ENCODE data around the gene MYL11. TPM values are rescaled to one million over a fixed set of nuclear protein-coding genes. Genes with fewer than 3 reads are reported as not detected.
A peak's percentile ranks its signal among the peaks of the same experiment; 100 is the strongest.

Gene MYL11
- total and polyA plus RNA-seq, 2 experiments from 2014 or later: 2.1 TPM; not detected in 1

- H3K4me2 ChIP-seq (ENCODE audit: unreplicated experiment): no peak overlapping the region
- in situ Hi-C loops (cut with MboI): no loop called here
Measured at GRCh38 chr16:30348113-30348512, 26.5 kb upstream of the MYL11 start.

GRCh38 chr16:30348929-30349328 is 25.7 kb upstream of the MYL11 start:
- Histone ChIP-seq H3K9me2 (ENCODE audit: insufficient read depth) (no peaks in the 10 kb centered on the region), H3K27me3 (replicated peaks; ENCODE audit: insufficient read depth) (no peaks in the 10 kb centered on the region), H3K79me2 (ENCODE audit: insufficient read depth) (peaks cover 21% of the 10 kb centered on the region), H3K9ac (no peak overlapping the region), H3K36me3 (ENCODE audit: low read depth) (peaks cover 13% of the 10 kb centered on the region; the same call in 1 of the 2 replicates), H2AFZ (no peak overlapping the region), H3F3A (ENCODE audit: insufficient read depth) (peaks cover 17% of the 10 kb centered on the region), H3K4me3 (no peak overlapping the region), H3K4me1 (ENCODE audit: insufficient read depth) (peaks cover 15% of the 10 kb centered on the region), H3K9me3 (ENCODE audit: low read depth) (no peaks in the 10 kb centered on the region), H4K20me1 (ENCODE audit: insufficient read depth) (no peaks in the 10 kb centered on the region), H3K4me2 (ENCODE audit: unreplicated experiment) (no peak overlapping the region), H3K27ac (no peak overlapping the region)
- 99% methylated on average over 7 of the region's 7 CpGs for WGBS, 2 experiments (ENCODE audit: low coverage in 1 of 2, low lambda C conversion rate in 2 of 2, missing lambda C conversion rate in 2 of 2)
- no peak for TF ChIP-seq EZH2phosphoT487 (IDR thresholded peaks at IDR 0.05; ENCODE audit: insufficient read depth, low read depth)
- no peak for TF ChIP-seq EZH2 (IDR thresholded peaks at IDR 0.05; ENCODE audit: insufficient read depth, poor library complexity, severe bottlenecking)
- DNase-seq: no peak
- in situ Hi-C loops (cut with MboI): no loop called here

More at GRCh38 chr16:30348113-30348512, 26.5 kb upstream of the MYL11 start:
- Histone ChIP-seq H3K9ac (no peak overlapping the region), H3K4me1 (ENCODE audit: insufficient read depth) (peaks cover 12% of the 10 kb centered on the region), H3K36me3 (ENCODE audit: low read depth) (peaks cover 13% of the 10 kb centered on the region; the same call in 1 of the 2 replicates), H3K4me3 (no peak overlapping the region), H3K79me2 (ENCODE audit: insufficient read depth) (peaks cover 14% of the 10 kb centered on the region), H2AFZ (no peak overlapping the region), H3K27me3 (replicated peaks; ENCODE audit: insufficient read depth) (no peaks in the 10 kb centered on the region), H3K9me2 (ENCODE audit: insufficient read depth) (no peaks in the 10 kb centered on the region), H4K20me1 (ENCODE audit: insufficient read depth) (no peaks in the 10 kb centered on the region), H3K27ac (no peak overlapping the region), H3F3A (ENCODE audit: insufficient read depth) (peaks cover 17% of the 10 kb centered on the region), H3K9me3 (ENCODE audit: low read depth) (no peaks in the 10 kb centered on the region)
- no peak for DNase-seq
- no peak for TF ChIP-seq EZH2phosphoT487 (IDR thresholded peaks at IDR 0.05; ENCODE audit: insufficient read depth, low read depth)
- TF ChIP-seq EZH2 (IDR thresholded peaks at IDR 0.05; ENCODE audit: insufficient read depth, poor library complexity, severe bottlenecking): no peak
- 95 to 98% methylated on average over 8 of the region's 8 CpGs for whole genome bisulfite sequencing, 2 experiments (ENCODE audit: low coverage in 1 of 2, low lambda C conversion rate in 2 of 2, missing lambda C conversion rate in 2 of 2)

GRCh38 chr16:30349675-30350074 is 24.9 kb upstream of the MYL11 start:
- H3K4me1 ChIP-seq (ENCODE audit: insufficient read depth): peaks cover 19% of the 10 kb centered on the region
- DNase-seq: no peak
- in situ Hi-C loops (cut with MboI): no loop called here
- no peak overlapping the region for H3K9ac ChIP-seq
- H3K9me2 ChIP-seq (ENCODE audit: insufficient read depth): no peaks in the 10 kb centered on the region
- no peak overlapping the region for H3K4me3 ChIP-seq
- no peak overlapping the region for H3K27ac ChIP-seq
- no peaks in the 10 kb centered on the region for H4K20me1 ChIP-seq (ENCODE audit: insufficient read depth)
- peaks cover 17% of the 10 kb centered on the region for H3F3A ChIP-seq (ENCODE audit: insufficient read depth)
- H2AFZ ChIP-seq: no peak overlapping the region
- H3K9me3 ChIP-seq (ENCODE audit: low read depth): no peaks in the 10 kb centered on the region
- no peak overlapping the region for H3K4me2 ChIP-seq (ENCODE audit: unreplicated experiment)
- no peak for TF ChIP-seq EZH2 (IDR thresholded peaks at IDR 0.05; ENCODE audit: insufficient read depth, poor library complexity, severe bottlenecking)
- TF ChIP-seq EZH2phosphoT487 (IDR thresholded peaks at IDR 0.05; ENCODE audit: insufficient read depth, low read depth): no peak
- H3K79me2 ChIP-seq (ENCODE audit: insufficient read depth): peaks cover 29% of the 10 kb centered on the region
- 87 to 91% methylated on average over 3 of the region's 3 CpGs for WGBS, 2 experiments (ENCODE audit: low coverage in 1 of 2, low lambda C conversion rate in 2 of 2, missing lambda C conversion rate in 2 of 2)
- H3K36me3 ChIP-seq (ENCODE audit: low read depth): peaks cover 13% of the 10 kb centered on the region; the same call in 1 of the 2 replicates
- no peaks in the 10 kb centered on the region for H3K27me3 ChIP-seq (replicated peaks; ENCODE audit: insufficient read depth)

- Histone ChIP-seq H3K27me3 (replicated peaks; ENCODE audit: insufficient read depth) (no peaks in the 10 kb centered on the region), H3K4me2 (ENCODE audit: unreplicated experiment) (no peak overlapping the region), H3F3A (ENCODE audit: insufficient read depth) (peaks cover 17% of the 10 kb centered on the region), H3K9ac (no peak overlapping the region), H3K36me3 (ENCODE audit: low read depth) (peaks cover 13% of the 10 kb centered on the region; the same call in 1 of the 2 replicates), H3K4me3 (no peak overlapping the region), H3K4me1 (ENCODE audit: insufficient read depth) (peaks cover 19% of the 10 kb centered on the region), H3K79me2 (ENCODE audit: insufficient read depth) (peaks cover 33% of the 10 kb centered on the region), H3K27ac (no peak overlapping the region), H3K9me3 (ENCODE audit: low read depth) (no peaks in the 10 kb centered on the region), H3K9me2 (ENCODE audit: insufficient read depth) (no peaks in the 10 kb centered on the region), H4K20me1 (ENCODE audit: insufficient read depth) (no peaks in the 10 kb centered on the region), H2AFZ (no peak overlapping the region)
- no peak for TF ChIP-seq EZH2 (IDR thresholded peaks at IDR 0.05; ENCODE audit: insufficient read depth, poor library complexity, severe bottlenecking)
- no peak for TF ChIP-seq EZH2phosphoT487 (IDR thresholded peaks at IDR 0.05; ENCODE audit: insufficient read depth, low read depth)
- in situ Hi-C loops (cut with MboI): no loop called here
- WGBS, 2 experiments (ENCODE audit: low coverage in 1 of 2, low lambda C conversion rate in 2 of 2, missing lambda C conversion rate in 2 of 2): 82 to 87% methylated on average over 3 of the region's 3 CpGs
- DNase-seq: peak; percentile 23
Measured at GRCh38 chr16:30350134-30350871, 24.3 kb upstream of the MYL11 start.

Measured in GM23248 (cell line).